OCI-LY1 (cell line): ENCODE data around the gene ZMIZ1.

ENCODE experiments used
- H2AFZ ChIP-seq: fragments of 200-600 bp; sonication (generic), shearing (Covaris generic); 2 replicates; pipeline ENCODE4 v1.6.0; 2014; ENCODE audit warnings: antibody characterized with exemption, mild to moderate bottlenecking, low read length
- H3F3A ChIP-seq: fragments of 200-600 bp; sonication (generic), shearing (Covaris generic); 2 replicates; pipeline ENCODE4 v1.6.0; 2014; ENCODE audit warnings: mild to moderate bottlenecking, antibody characterized with exemption, low read length, moderate library complexity; ENCODE audit not compliant: insufficient read depth
- H3K27ac ChIP-seq: fragments of 200-600 bp; sonication (generic); 2 replicates; pipeline ENCODE4 v1.5.1; 2014; ENCODE audit warnings: low read length, mixed run types, mild to moderate bottlenecking, low read depth; ENCODE audit not compliant: poor library complexity, severe bottlenecking
- H3K27me3 ChIP-seq: fragments of 200-600 bp; sonication (generic); 2 replicates; pipeline ENCODE4 v1.6.0; 2014; ENCODE audit warnings: antibody characterized with exemption, mild to moderate bottlenecking, low read length, moderate library complexity; ENCODE audit not compliant: insufficient read depth
- H3K36me3 ChIP-seq: fragments of 200-600 bp; sonication (generic); 2 replicates; pipeline ENCODE4 v1.6.1; 2014; ENCODE audit warnings: mild to moderate bottlenecking, antibody characterized with exemption, low read length, moderate library complexity, mixed read lengths; ENCODE audit not compliant: insufficient read depth
- H3K4me1 ChIP-seq: fragments of 200-600 bp; sonication (generic); 2 replicates; pipeline ENCODE4 v1.5.1; 2014; ENCODE audit warnings: mild to moderate bottlenecking, low read length, moderate library complexity; ENCODE audit not compliant: insufficient read depth, severe bottlenecking
- H3K4me2 ChIP-seq: fragments of 200-600 bp; sonication (generic), shearing (Covaris generic); 2 replicates; pipeline ENCODE4 v1.6.1; 2014; ENCODE audit warnings: low read length
- H3K4me3 ChIP-seq: fragments of 200-600 bp; sonication (generic); 2 replicates; pipeline ENCODE4 v1.5.1; 2014; ENCODE audit warnings: low read length, low read depth, mild to moderate bottlenecking, mixed read lengths; ENCODE audit not compliant: poor library complexity, severe bottlenecking
- H3K79me2 ChIP-seq: fragments of 200-600 bp; shearing (Covaris generic); 2 replicates; pipeline ENCODE4 v1.6.1; 2016; ENCODE audit warnings: mixed run types, low read length, mixed read lengths; ENCODE audit not compliant: insufficient read depth
- H3K9ac ChIP-seq: fragments of 200-600 bp; sonication (generic), shearing (Covaris generic); 2 replicates; pipeline ENCODE4 v1.6.1; 2014; ENCODE audit warnings: mild to moderate bottlenecking, low read length, mixed read lengths
- H3K9me2 ChIP-seq: fragments of 200-600 bp; sonication (generic), shearing (Covaris generic); 2 replicates; pipeline ENCODE4 v1.6.1; 2014; ENCODE audit warnings: low read depth, mild to moderate bottlenecking, low read length, mixed read lengths
- H3K9me3 ChIP-seq: fragments of 200-600 bp; shearing (Covaris generic); 2 replicates; pipeline ENCODE4 v1.6.1; 2014; ENCODE audit warnings: low read length, mixed read lengths
- H4K20me1 ChIP-seq: fragments of 200-600 bp; sonication (generic), shearing (Covaris generic); 2 replicates; pipeline ENCODE4 v1.6.0; 2016; ENCODE audit warnings: mild to moderate bottlenecking, low read length; ENCODE audit not compliant: insufficient read depth
- CTCF ChIP-seq: fragments of 200-600 bp; sonication (generic), shearing (Covaris generic); IDR thresholded peaks from 2 replicates; pipeline ENCODE4 v1.5.1; 2017; ENCODE audit warnings: mild to moderate bottlenecking, antibody characterized with exemption, low read length, moderate library complexity, mixed read lengths
- EZH2 ChIP-seq: fragments of 200-600 bp; sonication (generic), shearing (Covaris generic); IDR thresholded peaks from 2 replicates; pipeline ENCODE4 v1.8.0; 2017; ENCODE audit warnings: borderline replicate concordance, mixed run types, mild to moderate bottlenecking, antibody characterized with exemption, low read length, moderate library complexity, mixed read lengths

The ZMIZ1 gene

DNA sequence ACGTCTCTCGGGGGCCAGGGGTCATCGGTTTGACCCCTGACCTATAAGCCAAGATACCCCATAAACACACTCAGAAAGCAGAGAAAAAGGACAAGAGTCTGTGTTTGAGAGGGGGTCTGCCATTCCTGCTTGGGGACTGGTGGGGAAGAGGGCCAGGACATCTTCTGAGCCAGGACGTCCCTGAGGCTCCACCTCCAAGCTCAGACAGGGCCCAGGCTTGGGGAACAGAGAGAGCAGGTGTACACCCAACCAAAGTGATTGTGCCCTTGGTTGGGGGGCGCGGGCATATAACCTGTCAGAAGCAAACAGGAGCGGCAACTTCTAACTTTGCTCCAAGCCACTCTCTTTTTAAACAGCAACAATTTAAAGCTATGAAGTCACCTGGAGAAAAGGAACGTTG lies 244.6 kb downstream of the ZMIZ1 start:
- Histone ChIP-seq H3K9me2 (no peaks in the 10 kb centered on the region), H3K4me1 (no peaks in the 10 kb centered on the region), H3F3A (no peaks in the 10 kb centered on the region), H3K27ac (no peak overlapping the region), H3K9me3 (no peaks in the 10 kb centered on the region), H3K9ac (no peak overlapping the region), H3K79me2 (no peaks in the 10 kb centered on the region), H3K4me2 (no peak overlapping the region), H3K36me3 (no peaks in the 10 kb centered on the region), H4K20me1 (no peaks in the 10 kb centered on the region), H2AFZ (no peak overlapping the region), H3K4me3 (no peak overlapping the region), H3K27me3 (no peaks in the 10 kb centered on the region)
- TF ChIP-seq EZH2 (no peak), CTCF (no peak)

DNA sequence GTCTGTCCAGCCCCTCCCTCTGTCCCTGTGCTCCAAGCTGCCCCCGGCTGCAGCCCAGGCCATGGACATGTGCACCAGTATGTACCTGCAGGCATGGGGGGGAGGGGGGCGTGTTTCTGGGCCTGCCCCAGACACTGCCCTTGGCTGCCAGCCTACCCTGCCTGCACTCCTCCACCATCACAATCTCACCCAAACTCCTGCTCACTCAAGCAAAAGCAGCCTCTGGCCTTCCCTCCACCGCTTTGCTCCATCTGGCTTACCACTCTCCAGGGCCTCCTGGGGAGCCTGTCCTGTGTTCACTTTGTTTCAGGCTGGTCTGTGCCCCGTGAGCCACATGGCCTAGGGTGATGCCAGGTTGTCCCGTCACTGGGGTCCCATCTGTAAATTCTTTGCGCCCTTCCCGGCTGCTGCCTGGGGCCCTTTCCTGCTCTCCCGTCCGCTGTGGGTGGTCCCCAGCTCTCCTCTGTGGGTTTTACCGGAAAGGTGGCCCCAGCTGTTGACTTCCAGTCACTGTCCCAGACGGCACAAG lies 245.2 kb downstream of the ZMIZ1 start:
- no peaks in the 10 kb centered on the region for H3K9me3 ChIP-seq
- no peaks in the 10 kb centered on the region for H4K20me1 ChIP-seq
- H3K4me1 ChIP-seq, result no peaks in the 10 kb centered on the region
- H3K9ac ChIP-seq, result no peak overlapping the region
- H3K27ac ChIP-seq, result no peak overlapping the region
- no peaks in the 10 kb centered on the region for H3K9me2 ChIP-seq
- H3K36me3 ChIP-seq, result no peaks in the 10 kb centered on the region
- no peak overlapping the region for H3K4me2 ChIP-seq
- no peak overlapping the region for H3K4me3 ChIP-seq
- TF ChIP-seq CTCF, result no peak
- TF ChIP-seq EZH2, result no peak
- no peaks in the 10 kb centered on the region for H3F3A ChIP-seq
- H3K27me3 ChIP-seq, result no peaks in the 10 kb centered on the region
- no peaks in the 10 kb centered on the region for H3K79me2 ChIP-seq
- no peak overlapping the region for H2AFZ ChIP-seq

DNA sequence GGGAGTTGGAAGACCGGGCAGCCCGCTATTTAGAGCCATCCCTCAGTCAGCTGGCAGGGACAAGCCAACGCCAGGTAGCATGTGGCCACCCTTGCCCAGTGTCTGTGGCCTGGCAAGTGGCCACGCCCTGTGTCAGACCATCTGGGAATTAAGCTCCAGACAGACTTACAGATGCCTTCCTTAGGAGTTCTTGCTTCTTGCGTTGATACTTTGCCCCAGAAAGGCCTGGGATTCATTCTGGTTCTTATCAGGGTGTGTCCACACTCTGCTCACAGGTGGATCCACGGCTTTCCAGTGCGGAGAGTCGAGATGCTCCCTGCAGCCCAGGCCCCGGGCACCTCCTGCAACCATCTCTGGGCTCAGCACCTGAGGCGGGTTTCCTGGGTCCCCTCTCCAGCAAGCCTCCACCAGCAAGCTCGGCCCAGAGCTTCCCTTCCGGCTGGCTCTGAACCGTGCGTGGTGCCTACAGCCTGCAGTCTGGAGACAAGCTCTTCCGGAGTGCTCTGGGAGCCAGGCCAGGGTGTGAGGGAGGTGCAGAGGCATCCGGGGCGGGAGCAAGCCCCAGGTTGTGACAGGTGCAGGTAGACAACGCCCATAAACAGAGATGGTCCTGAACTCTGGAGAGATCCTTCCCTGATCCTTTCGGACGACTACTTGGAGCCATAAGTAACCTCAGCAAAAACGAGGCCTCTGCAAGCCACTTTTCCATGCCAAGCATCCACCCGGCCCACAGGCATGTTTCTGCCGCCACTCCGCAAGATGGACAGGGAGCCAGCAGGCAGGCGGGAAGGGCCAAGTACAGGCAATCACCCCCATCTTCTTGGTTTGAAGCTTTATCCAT lies 246.2 kb downstream of the ZMIZ1 start:
- Histone ChIP-seq H3K9ac (no peak overlapping the region), H3F3A (no peaks in the 10 kb centered on the region), H2AFZ (no peak overlapping the region), H3K9me3 (no peaks in the 10 kb centered on the region), H3K27ac (no peak overlapping the region), H3K79me2 (no peaks in the 10 kb centered on the region), H3K36me3 (no peaks in the 10 kb centered on the region), H4K20me1 (no peaks in the 10 kb centered on the region), H3K27me3 (no peaks in the 10 kb centered on the region; the same call in 1 of the 2 replicates), H3K9me2 (no peaks in the 10 kb centered on the region), H3K4me3 (no peak overlapping the region), H3K4me2 (no peak overlapping the region), H3K4me1 (no peaks in the 10 kb centered on the region)
- no peak for TF ChIP-seq EZH2
- TF ChIP-seq CTCF, result no peak
